ENCODE results near the gene VPS26C. TPM values are rescaled to one million over a fixed set of nuclear protein-coding genes. Genes with fewer than 3 reads are reported as not detected.

The VPS26C gene
- total RNA-seq, 2 donors from 2014 or later, result 48.1 to 60.7 TPM

- intact Hi-C loops (cut with DNase I), result loop anchor here (10.0 kb wide), 1 partner anchor 295 kb away; no protein-coding TSS in a partner anchor
- no peak for TF ChIP-seq CTCF (IDR thresholded peaks at IDR 0.05)
- Histone ChIP-seq H3K27ac (no peak overlapping the region), H3K27me3 (no peaks in the 10 kb centered on the region), H3K9me3 (no peaks in the 10 kb centered on the region), H3K9ac (ENCODE audit: low read depth in 2 of 2, low read length in 2 of 2) (no peak overlapping the region), H3K4me1 (peaks cover 8% of the 10 kb centered on the region), H3K4me3 (no peak overlapping the region), H3K36me3 (no peaks in the 10 kb centered on the region)
- no peak for DNase-seq
These were observed 2.3 kb upstream of the VPS26C start for GRCh38 chr21:37269481-37269880.

GRCh38 chr21:37268186-37268503 is 1.0 kb upstream of the VPS26C start:
- TF ChIP-seq CTCF (IDR thresholded peaks at IDR 0.05), result no peak
- peaks cover 8% of the 10 kb centered on the region for H3K4me1 ChIP-seq
- intact Hi-C loops (cut with DNase I), result loop anchor here (10.0 kb wide), 1 partner anchor 297 kb away; no protein-coding TSS in a partner anchor
- peak overlapping the region; percentile 89 for H3K27ac ChIP-seq
- peak overlapping the region; percentile 69 to 76 for H3K9ac ChIP-seq (ENCODE audit: low read depth in 2 of 2, low read length in 2 of 2)
- no peaks in the 10 kb centered on the region for H3K27me3 ChIP-seq
- DNase-seq, result no peak
- H3K4me3 ChIP-seq, result peak overlapping the region; percentile 81
- H3K9me3 ChIP-seq, result no peaks in the 10 kb centered on the region
- no peaks in the 10 kb centered on the region for H3K36me3 ChIP-seq

- H3K4me1 ChIP-seq, result peaks cover 8% of the 10 kb centered on the region
- peak overlapping the region; percentile 78 to 83 for H3K9ac ChIP-seq (ENCODE audit: low read depth in 2 of 2, low read length in 2 of 2)
- no peaks in the 10 kb centered on the region for H3K9me3 ChIP-seq
- peak overlapping the region; percentile 89 for H3K27ac ChIP-seq
- intact Hi-C loops (cut with DNase I), result loop anchor here (2.0 to 10.0 kb wide), 2 partner anchors 100 to 298 kb away; partner anchors contain the start of gene DYRK1A
- H3K4me3 ChIP-seq, result peak overlapping the region; percentile 81
- no peaks in the 10 kb centered on the region for H3K27me3 ChIP-seq
- no peak for DNase-seq
- no peaks in the 10 kb centered on the region for H3K36me3 ChIP-seq
- no peak for TF ChIP-seq CTCF (IDR thresholded peaks at IDR 0.05)
These were observed 466 bp downstream of the VPS26C start for GRCh38 chr21:37266515-37267221.

GRCh38 chr21:37264808-37265207 is 2.3 kb downstream of the VPS26C start:
- no peak for DNase-seq
- intact Hi-C loops (cut with DNase I), result loop anchor here (10.0 kb wide), 1 partner anchor 300 kb away; no protein-coding TSS in a partner anchor
- H3K4me1 ChIP-seq, result peaks cover 8% of the 10 kb centered on the region
- H3K27me3 ChIP-seq, result no peaks in the 10 kb centered on the region
- H3K9ac ChIP-seq (ENCODE audit: low read depth in 2 of 2, low read length in 2 of 2), result no peak overlapping the region
- no peak for TF ChIP-seq CTCF (IDR thresholded peaks at IDR 0.05)
- H3K4me3 ChIP-seq, result no peak overlapping the region
- no peak overlapping the region for H3K27ac ChIP-seq
- H3K9me3 ChIP-seq, result no peaks in the 10 kb centered on the region
- no peaks in the 10 kb centered on the region for H3K36me3 ChIP-seq

- no peak for DNase-seq
- no peak for TF ChIP-seq CTCF (IDR thresholded peaks at IDR 0.05)
- no peak overlapping the region for H3K9ac ChIP-seq (ENCODE audit: low read depth in 2 of 2, low read length in 2 of 2)
- peaks cover 8% of the 10 kb centered on the region for H3K4me1 ChIP-seq
- no peak overlapping the region for H3K27ac ChIP-seq
- no peaks in the 10 kb centered on the region for H3K36me3 ChIP-seq
- no peaks in the 10 kb centered on the region for H3K9me3 ChIP-seq
- H3K4me3 ChIP-seq, result no peak overlapping the region
- intact Hi-C loops (cut with DNase I), result loop anchor here (10.0 kb wide), 1 partner anchor 301 kb away; no protein-coding TSS in a partner anchor
- H3K27me3 ChIP-seq, result no peaks in the 10 kb centered on the region
These were observed 3.1 kb downstream of the VPS26C start for GRCh38 chr21:37263827-37264600.

Data from colonic mucosa (tissue), 4 donors.